Loucy (cell line): Measurements from ENCODE around the gene AAGAB.

Experiments
- H2AFZ ChIP-seq: fragments of 200-600 bp; sonication (generic); 2 replicates; pipeline ENCODE4 v1.6.0; 2016; ENCODE audit warnings: antibody characterized with exemption, mild to moderate bottlenecking, low read length, moderate library complexity
- H3F3A ChIP-seq: fragments of 200-600 bp; 2 replicates; pipeline ENCODE4 v1.6.0; 2016; ENCODE audit warnings: antibody characterized with exemption, low read depth, mild to moderate bottlenecking
- H3K27me3 ChIP-seq: fragments of 200-600 bp; sonication (generic); 2 replicates; pipeline ENCODE4 v1.6.1; 2014; ENCODE audit warnings: low read length, mild to moderate bottlenecking; ENCODE audit not compliant: insufficient read depth, poor library complexity, severe bottlenecking
- H3K36me3 ChIP-seq: fragments of 200-600 bp; sonication (generic); 2 replicates; pipeline ENCODE4 v1.6.1; 2016; ENCODE audit warnings: low read length; ENCODE audit not compliant: insufficient read depth
- H3K4me1 ChIP-seq: fragments of 200-600 bp; sonication (generic); 2 replicates; pipeline ENCODE4 v1.5.1; 2014; ENCODE audit warnings: low read length, mild to moderate bottlenecking; ENCODE audit not compliant: insufficient read depth, poor library complexity, severe bottlenecking
- H3K4me2 ChIP-seq: fragments of 200-600 bp; sonication (generic); 2 replicates; pipeline ENCODE4 v1.6.0; 2014; ENCODE audit warnings: antibody characterized with exemption, low read length, low read depth, mild to moderate bottlenecking; ENCODE audit not compliant: poor library complexity, severe bottlenecking
- H3K4me3 ChIP-seq: fragments of 200-600 bp; sonication (generic); 2 replicates; pipeline ENCODE4 v1.5.1; 2014; ENCODE audit warnings: low read length, mild to moderate bottlenecking, mixed read lengths; ENCODE audit not compliant: poor library complexity, severe bottlenecking
- H3K79me2 ChIP-seq: fragments of 200-600 bp; sonication (generic); 2 replicates; pipeline ENCODE4 v1.6.1; 2014; ENCODE audit warnings: low read length; ENCODE audit not compliant: insufficient read depth
- H3K9ac ChIP-seq: fragments of 200-600 bp; sonication (generic); 2 replicates; pipeline ENCODE4 v1.6.0; 2014; ENCODE audit warnings: mild to moderate bottlenecking, low read depth, low read length, moderate library complexity; ENCODE audit not compliant: poor library complexity, severe bottlenecking
- H3K9me2 ChIP-seq: fragments of 200-600 bp; sonication (generic); replicated peaks from 2 replicates; pipeline ENCODE4 v1.6.1; 2016; ENCODE audit warnings: low read depth, low read length, mixed read lengths
- H3K9me3 ChIP-seq: fragments of 200-600 bp; sonication (generic); 2 replicates; pipeline ENCODE4 v1.6.1; 2014; ENCODE audit warnings: mild to moderate bottlenecking, antibody characterized with exemption, low read length, low read depth; ENCODE audit not compliant: insufficient read depth
- H4K20me1 ChIP-seq: fragments of 200-600 bp; sonication (generic); 2 replicates; pipeline ENCODE4 v1.6.0; 2014; ENCODE audit warnings: antibody characterized with exemption, low read length, mild to moderate bottlenecking; ENCODE audit not compliant: insufficient read depth, poor library complexity, severe bottlenecking
- CTCF ChIP-seq: fragments of 200-600 bp; sonication (generic); conservative IDR thresholded peaks from 2 replicates; pipeline ENCODE4 v1.5.1; 2014; ENCODE audit warnings: mild to moderate bottlenecking, antibody characterized with exemption, low read length
- EZH2phosphoT487 ChIP-seq: fragments of 200-600 bp; IDR thresholded peaks from 2 replicates; pipeline ENCODE4 v1.6.1; 2018; ENCODE audit warnings: antibody characterized with exemption, mild to moderate bottlenecking, moderate library complexity, borderline replicate concordance

AAGAB gene

DNA sequence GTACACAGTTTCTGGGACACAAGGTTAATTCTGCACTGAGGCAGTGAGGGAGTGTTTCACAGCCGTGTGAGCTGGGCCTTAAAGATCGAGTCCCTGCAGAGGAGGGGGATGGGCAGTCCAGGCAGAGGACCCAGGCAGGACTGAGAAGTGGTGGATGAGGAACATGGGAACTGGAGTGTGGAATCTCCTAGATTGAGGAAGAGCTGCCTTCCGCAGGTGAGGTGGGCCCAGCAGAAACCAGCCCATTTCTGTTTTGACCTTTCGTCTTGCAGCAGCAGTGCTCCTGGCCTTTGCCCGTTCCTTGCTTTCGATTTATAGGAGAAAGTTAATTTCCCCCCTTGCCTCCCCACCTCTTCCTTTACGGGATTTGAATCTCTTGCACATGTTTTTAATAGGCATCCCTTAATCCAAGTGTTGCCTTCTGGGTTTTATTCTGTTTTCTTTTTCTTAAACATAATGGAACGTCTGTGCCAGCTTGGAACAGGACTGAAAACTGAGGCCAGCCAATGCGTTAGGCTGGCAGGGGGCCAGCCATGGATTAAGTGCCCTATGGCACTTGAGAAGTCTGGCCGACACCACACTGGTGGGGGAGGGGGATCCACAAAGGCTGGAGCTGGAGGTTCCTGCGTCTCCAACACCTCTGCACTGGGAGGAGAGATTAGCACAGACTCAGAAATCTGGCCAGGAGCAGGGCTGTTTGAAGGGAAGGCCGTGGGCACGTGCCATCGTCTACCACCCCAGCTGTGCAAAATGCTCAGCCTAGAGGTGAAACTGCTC is 78.1 kb downstream of the AAGAB start:
- no peak overlapping the region for H3K4me2 ChIP-seq
- H3K4me3 ChIP-seq, result no peak overlapping the region
- no peaks in the 10 kb centered on the region for H3K4me1 ChIP-seq
- H3K9me3 ChIP-seq, result no peaks in the 10 kb centered on the region
- TF ChIP-seq CTCF (no peak), EZH2phosphoT487 (no peak)
- no peaks in the 10 kb centered on the region for H4K20me1 ChIP-seq
- H3K9me2 ChIP-seq, result no peaks in the 10 kb centered on the region
- H3K36me3 ChIP-seq, result peaks cover 77% of the 10 kb centered on the region; the same call in 1 of the 2 replicates
- no peaks in the 10 kb centered on the region for H3K79me2 ChIP-seq
- H2AFZ ChIP-seq, result no peak overlapping the region
- H3K9ac ChIP-seq, result no peak overlapping the region
- no peaks in the 10 kb centered on the region for H3F3A ChIP-seq
- H3K27me3 ChIP-seq, result no peaks in the 10 kb centered on the region

GRCh38 chr15:67175643-67176071 is 78.8 kb downstream of the AAGAB start:
- no peaks in the 10 kb centered on the region for H3K9me3 ChIP-seq
- peaks cover 84% of the 10 kb centered on the region; the same call in 1 of the 2 replicates for H3K36me3 ChIP-seq
- no peak overlapping the region for H2AFZ ChIP-seq
- H3F3A ChIP-seq, result no peaks in the 10 kb centered on the region
- no peaks in the 10 kb centered on the region for H3K9me2 ChIP-seq
- no peaks in the 10 kb centered on the region for H4K20me1 ChIP-seq
- no peaks in the 10 kb centered on the region for H3K27me3 ChIP-seq
- H3K4me1 ChIP-seq, result no peaks in the 10 kb centered on the region
- no peak overlapping the region for H3K9ac ChIP-seq
- H3K4me3 ChIP-seq, result no peak overlapping the region
- no peaks in the 10 kb centered on the region for H3K79me2 ChIP-seq
- H3K4me2 ChIP-seq, result no peak overlapping the region
- TF ChIP-seq EZH2phosphoT487 (no peak), CTCF (no peak)

DNA sequence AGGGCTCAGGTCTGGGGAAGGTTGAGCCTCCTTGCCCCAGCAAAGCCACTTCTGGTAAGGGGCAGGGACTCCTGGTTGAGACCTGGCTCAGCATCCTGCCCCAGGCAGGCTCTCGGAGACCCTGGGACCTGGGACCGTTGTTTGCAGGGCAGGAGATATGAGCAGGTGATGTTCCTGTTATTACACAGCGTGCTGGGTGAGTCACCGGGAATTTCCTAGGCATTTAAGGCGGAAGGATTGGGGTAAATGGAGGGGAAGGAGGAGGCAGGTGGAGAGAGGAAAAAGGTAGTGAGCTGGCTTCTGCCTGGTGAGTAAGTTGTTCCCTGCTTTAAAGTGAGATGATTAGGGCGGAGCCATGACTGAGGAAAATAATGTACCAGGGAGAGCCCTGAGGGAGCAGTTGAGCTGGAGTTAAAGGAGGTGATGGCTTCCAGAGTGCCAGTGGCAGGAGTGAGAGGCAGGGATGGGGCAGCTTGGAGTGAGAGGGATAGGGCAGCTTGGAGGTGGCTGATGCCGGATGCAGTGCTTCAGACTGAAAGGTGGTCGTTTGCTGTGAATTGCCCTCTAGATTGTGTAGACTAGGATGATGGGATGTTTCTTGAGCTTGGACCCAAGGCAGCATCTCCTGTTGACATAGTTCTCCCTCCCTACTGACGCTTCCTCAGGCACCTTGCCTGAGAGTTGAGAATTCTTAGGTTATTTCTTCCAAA is 79.4 kb downstream of the AAGAB start:
- no peaks in the 10 kb centered on the region for H4K20me1 ChIP-seq
- no peaks in the 10 kb centered on the region for H3K9me3 ChIP-seq
- H3K4me2 ChIP-seq, result no peak overlapping the region
- H3K9me2 ChIP-seq, result no peaks in the 10 kb centered on the region
- H3K4me1 ChIP-seq, result no peaks in the 10 kb centered on the region
- H3K27me3 ChIP-seq, result no peaks in the 10 kb centered on the region
- no peaks in the 10 kb centered on the region for H3F3A ChIP-seq
- no peaks in the 10 kb centered on the region for H3K79me2 ChIP-seq
- no peak overlapping the region for H2AFZ ChIP-seq
- H3K36me3 ChIP-seq, result peaks cover 86% of the 10 kb centered on the region; the same call in 1 of the 2 replicates
- TF ChIP-seq EZH2phosphoT487, result no peak
- no peak for TF ChIP-seq CTCF
- H3K4me3 ChIP-seq, result no peak overlapping the region
- no peak overlapping the region for H3K9ac ChIP-seq
